OCI-LY1 (cell line): Measurements from ENCODE around the gene SLC9A4.

ENCODE experiments used
- EZH2 ChIP-seq: fragments of 200-600 bp; sonication (generic), shearing (Covaris generic); IDR thresholded peaks from 2 replicates; pipeline ENCODE4 v1.8.0; 2017; ENCODE audit warnings: borderline replicate concordance, mixed run types, mild to moderate bottlenecking, antibody characterized with exemption, low read length, moderate library complexity, mixed read lengths
- TF ChIP-seq, protein P1 (sequence below): fragments of 200-600 bp; sonication (generic), shearing (Covaris generic); IDR thresholded peaks from 2 replicates; pipeline ENCODE4 v1.5.1; 2017; ENCODE audit warnings: mild to moderate bottlenecking, antibody characterized with exemption, low read length, moderate library complexity, mixed read lengths

DNA sequence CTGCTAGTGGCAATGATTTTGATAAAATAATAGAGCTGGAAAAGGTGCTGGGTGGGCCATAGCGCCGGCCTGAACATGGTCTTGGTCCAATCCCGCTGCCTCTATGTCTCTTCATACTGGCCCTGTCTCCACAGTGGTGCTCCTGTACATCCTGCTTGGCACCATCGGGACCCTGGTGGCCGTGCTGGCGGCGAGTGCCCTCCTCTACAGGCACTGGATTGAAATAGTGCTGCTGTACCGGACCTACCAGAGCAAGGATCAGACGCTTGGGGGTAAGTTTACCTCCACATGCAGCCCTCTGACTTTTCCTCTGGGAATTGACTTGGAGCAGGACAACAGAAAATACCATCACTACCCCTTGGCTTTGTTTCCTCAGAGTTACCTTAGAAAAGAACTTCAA, 26.1 kb upstream of the SLC9A4 start:
- TF ChIP-seq EZH2 = no peak
- TF ChIP-seq, protein P1, sequence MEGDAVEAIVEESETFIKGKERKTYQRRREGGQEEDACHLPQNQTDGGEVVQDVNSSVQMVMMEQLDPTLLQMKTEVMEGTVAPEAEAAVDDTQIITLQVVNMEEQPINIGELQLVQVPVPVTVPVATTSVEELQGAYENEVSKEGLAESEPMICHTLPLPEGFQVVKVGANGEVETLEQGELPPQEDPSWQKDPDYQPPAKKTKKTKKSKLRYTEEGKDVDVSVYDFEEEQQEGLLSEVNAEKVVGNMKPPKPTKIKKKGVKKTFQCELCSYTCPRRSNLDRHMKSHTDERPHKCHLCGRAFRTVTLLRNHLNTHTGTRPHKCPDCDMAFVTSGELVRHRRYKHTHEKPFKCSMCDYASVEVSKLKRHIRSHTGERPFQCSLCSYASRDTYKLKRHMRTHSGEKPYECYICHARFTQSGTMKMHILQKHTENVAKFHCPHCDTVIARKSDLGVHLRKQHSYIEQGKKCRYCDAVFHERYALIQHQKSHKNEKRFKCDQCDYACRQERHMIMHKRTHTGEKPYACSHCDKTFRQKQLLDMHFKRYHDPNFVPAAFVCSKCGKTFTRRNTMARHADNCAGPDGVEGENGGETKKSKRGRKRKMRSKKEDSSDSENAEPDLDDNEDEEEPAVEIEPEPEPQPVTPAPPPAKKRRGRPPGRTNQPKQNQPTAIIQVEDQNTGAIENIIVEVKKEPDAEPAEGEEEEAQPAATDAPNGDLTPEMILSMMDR = no peak
